MM.1S (cell line): ENCODE data around the gene ICA1L.

Experiments
- DNase-seq: peaks from one replicate; pipeline ENCODE4 v3.0.0-alpha.2; 2015
- H2AFZ ChIP-seq: fragments of 300-600 bp; sonication (generic); 2 replicates; pipeline ENCODE4 v1.6.0; 2016; ENCODE audit warnings: antibody characterized with exemption, low read length
- H3F3A ChIP-seq: fragments of 300-600 bp; sonication (generic); 2 replicates; pipeline ENCODE4 v1.6.1; 2016; ENCODE audit warnings: mild to moderate bottlenecking, antibody characterized with exemption, low read length, moderate library complexity, mixed read lengths; ENCODE audit not compliant: insufficient read depth
- H3K27ac ChIP-seq: fragments of 300-600 bp; sonication (generic); 2 replicates; pipeline ENCODE4 v1.5.1; 2016; ENCODE audit warnings: mild to moderate bottlenecking, low read length
- H3K27me3 ChIP-seq: fragments of 300-600 bp; sonication (generic); replicated peaks from 2 replicates; pipeline ENCODE4 v1.6.0; 2016; ENCODE audit warnings: low read length; ENCODE audit not compliant: insufficient read depth
- H3K36me3 ChIP-seq: fragments of 300-600 bp; sonication (generic); replicated peaks from 2 replicates; pipeline ENCODE4 v1.6.1; 2016; ENCODE audit warnings: mild to moderate bottlenecking, low read length, mixed read lengths; ENCODE audit not compliant: insufficient read depth
- H3K4me1 ChIP-seq: fragments of 300-600 bp; sonication (generic); 2 replicates; pipeline ENCODE4 v1.6.1; 2016; ENCODE audit warnings: low read length, mixed read lengths
- H3K4me2 ChIP-seq: fragments of 300-600 bp; sonication (generic); 2 replicates; pipeline ENCODE4 v1.6.0; 2016; ENCODE audit warnings: low read depth, low read length
- H3K4me3 ChIP-seq: fragments of 300-600 bp; sonication (generic); 2 replicates; pipeline ENCODE4 v1.5.1; 2016; ENCODE audit warnings: low read length, mixed read lengths
- H3K79me2 ChIP-seq: fragments of 300-600 bp; sonication (generic); 2 replicates; pipeline ENCODE4 v1.6.1; 2016; ENCODE audit warnings: mixed run types, low read length, mixed read lengths
- H3K9ac ChIP-seq: fragments of 300-600 bp; sonication (generic); 2 replicates; pipeline ENCODE4 v1.6.1; 2016; ENCODE audit warnings: low read length, mixed read lengths
- H3K9me2 ChIP-seq: fragments of 300-600 bp; sonication (generic); replicated peaks from 2 replicates; pipeline ENCODE4 v1.6.1; 2016; ENCODE audit warnings: mild to moderate bottlenecking, low read length, mixed read lengths; ENCODE audit not compliant: insufficient read depth
- H3K9me3 ChIP-seq: fragments of 300-600 bp; sonication (generic); replicated peaks from 2 replicates; pipeline ENCODE4 v1.6.1; 2016; ENCODE audit warnings: mild to moderate bottlenecking, low read length, mixed read lengths; ENCODE audit not compliant: insufficient read depth
- H4K20me1 ChIP-seq: fragments of 300-600 bp; sonication (generic); 2 replicates; pipeline ENCODE4 v1.6.1; 2016; ENCODE audit warnings: mild to moderate bottlenecking, low read length, moderate library complexity, mixed read lengths; ENCODE audit not compliant: insufficient read depth
- EZH2 ChIP-seq: fragments of 300-600 bp; sonication (generic); optimal IDR thresholded peaks from 2 replicates; pipeline ENCODE3; 2017; ENCODE audit warnings: low read depth, mild to moderate bottlenecking, antibody characterized with exemption, low read length, mixed read lengths
- EZH2phosphoT487 ChIP-seq: fragments of 300-600 bp; sonication (generic); IDR thresholded peaks from 2 replicates; pipeline ENCODE4 v1.6.1; 2018; ENCODE audit warnings: antibody characterized with exemption, low read length
- TF ChIP-seq, protein P1 (sequence below): fragments of 300-600 bp; sonication (generic); IDR thresholded peaks from 2 replicates; pipeline ENCODE4 v1.5.1; 2016; ENCODE audit warnings: antibody characterized with exemption, low read length, mixed read lengths

ICA1L gene

DNA sequence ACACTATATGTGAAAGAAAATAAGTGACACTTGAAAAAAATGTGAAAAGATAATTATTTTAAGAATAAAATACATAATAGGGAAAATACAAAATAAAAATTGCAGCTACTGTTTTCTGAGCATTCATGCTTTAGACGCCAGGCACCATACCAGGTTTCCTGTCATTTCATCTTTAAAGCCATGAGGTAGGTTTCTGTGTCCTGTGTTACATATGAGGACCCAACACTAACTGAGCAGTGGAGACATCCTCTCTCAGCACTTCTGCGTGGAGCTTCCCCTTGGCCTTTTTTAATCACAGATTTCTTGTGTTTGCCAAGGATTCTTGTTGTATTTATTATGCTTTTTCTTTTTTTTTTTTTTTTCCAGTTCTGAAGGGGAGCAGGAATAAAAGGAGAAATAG, 119.5 kb downstream of the ICA1L start:
- DNase-seq: no peak
- H3K4me2 ChIP-seq: no peak overlapping the region
- no peaks in the 10 kb centered on the region for H3K79me2 ChIP-seq
- H3K9me2 ChIP-seq: no peaks in the 10 kb centered on the region
- peaks cover 5% of the 10 kb centered on the region; the same call in 1 of the 2 replicates for H3K4me1 ChIP-seq
- no peaks in the 10 kb centered on the region for H3K27me3 ChIP-seq
- H3F3A ChIP-seq: no peaks in the 10 kb centered on the region
- no peaks in the 10 kb centered on the region for H4K20me1 ChIP-seq
- no peaks in the 10 kb centered on the region for H3K9me3 ChIP-seq
- no peak overlapping the region for H3K27ac ChIP-seq
- no peak overlapping the region for H3K4me3 ChIP-seq
- no peak overlapping the region for H3K9ac ChIP-seq
- H2AFZ ChIP-seq: no peak overlapping the region
- no peaks in the 10 kb centered on the region for H3K36me3 ChIP-seq
- no peak for TF ChIP-seq EZH2phosphoT487
- TF ChIP-seq, protein P1, sequence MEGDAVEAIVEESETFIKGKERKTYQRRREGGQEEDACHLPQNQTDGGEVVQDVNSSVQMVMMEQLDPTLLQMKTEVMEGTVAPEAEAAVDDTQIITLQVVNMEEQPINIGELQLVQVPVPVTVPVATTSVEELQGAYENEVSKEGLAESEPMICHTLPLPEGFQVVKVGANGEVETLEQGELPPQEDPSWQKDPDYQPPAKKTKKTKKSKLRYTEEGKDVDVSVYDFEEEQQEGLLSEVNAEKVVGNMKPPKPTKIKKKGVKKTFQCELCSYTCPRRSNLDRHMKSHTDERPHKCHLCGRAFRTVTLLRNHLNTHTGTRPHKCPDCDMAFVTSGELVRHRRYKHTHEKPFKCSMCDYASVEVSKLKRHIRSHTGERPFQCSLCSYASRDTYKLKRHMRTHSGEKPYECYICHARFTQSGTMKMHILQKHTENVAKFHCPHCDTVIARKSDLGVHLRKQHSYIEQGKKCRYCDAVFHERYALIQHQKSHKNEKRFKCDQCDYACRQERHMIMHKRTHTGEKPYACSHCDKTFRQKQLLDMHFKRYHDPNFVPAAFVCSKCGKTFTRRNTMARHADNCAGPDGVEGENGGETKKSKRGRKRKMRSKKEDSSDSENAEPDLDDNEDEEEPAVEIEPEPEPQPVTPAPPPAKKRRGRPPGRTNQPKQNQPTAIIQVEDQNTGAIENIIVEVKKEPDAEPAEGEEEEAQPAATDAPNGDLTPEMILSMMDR: no peak
- no peak for TF ChIP-seq EZH2

DNA sequence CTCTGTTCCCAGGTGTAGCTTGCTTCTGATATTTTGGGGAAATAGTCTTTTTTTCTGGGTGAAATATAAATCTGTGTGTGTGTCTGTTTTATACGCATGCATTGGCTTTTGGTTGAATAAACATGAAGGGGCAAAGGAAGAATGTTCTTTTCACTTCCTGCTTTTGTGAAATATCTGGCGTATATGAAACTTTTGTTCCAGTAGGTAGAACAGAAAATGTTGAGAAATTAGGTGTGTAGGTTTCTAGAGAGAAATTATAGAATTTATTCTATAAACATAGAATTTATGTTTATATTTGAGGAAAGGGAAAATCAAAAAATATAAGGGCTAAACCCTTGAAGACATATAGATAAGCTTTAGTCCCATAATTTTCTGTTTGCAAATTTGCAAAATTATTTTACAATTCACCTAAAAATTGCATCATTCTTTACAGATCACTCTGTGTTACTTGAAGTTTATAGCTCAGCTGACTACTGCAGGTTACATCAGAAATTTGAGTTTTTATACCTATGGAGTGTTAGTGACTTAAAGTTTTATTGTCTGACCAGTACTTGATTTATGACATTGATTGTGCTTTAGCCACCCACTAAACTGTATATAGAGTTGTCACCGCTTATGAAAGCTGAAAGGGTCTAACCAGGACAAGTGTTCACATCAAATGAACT, 120.7 kb downstream of the ICA1L start:
- H3K27me3 ChIP-seq: no peaks in the 10 kb centered on the region
- no peaks in the 10 kb centered on the region for H3K9me2 ChIP-seq
- DNase-seq: no peak
- no peaks in the 10 kb centered on the region for H3F3A ChIP-seq
- no peaks in the 10 kb centered on the region for H4K20me1 ChIP-seq
- no peaks in the 10 kb centered on the region for H3K9me3 ChIP-seq
- no peak overlapping the region for H2AFZ ChIP-seq
- H3K4me2 ChIP-seq: no peak overlapping the region
- no peaks in the 10 kb centered on the region for H3K79me2 ChIP-seq
- TF ChIP-seq EZH2phosphoT487: no peak
- TF ChIP-seq, protein P1: no peak
- TF ChIP-seq EZH2: no peak
- no peak overlapping the region for H3K27ac ChIP-seq
- H3K4me3 ChIP-seq: no peak overlapping the region
- H3K9ac ChIP-seq: no peak overlapping the region
- H3K4me1 ChIP-seq: peaks cover 5% of the 10 kb centered on the region; the same call in 1 of the 2 replicates
- H3K36me3 ChIP-seq: no peaks in the 10 kb centered on the region

DNA sequence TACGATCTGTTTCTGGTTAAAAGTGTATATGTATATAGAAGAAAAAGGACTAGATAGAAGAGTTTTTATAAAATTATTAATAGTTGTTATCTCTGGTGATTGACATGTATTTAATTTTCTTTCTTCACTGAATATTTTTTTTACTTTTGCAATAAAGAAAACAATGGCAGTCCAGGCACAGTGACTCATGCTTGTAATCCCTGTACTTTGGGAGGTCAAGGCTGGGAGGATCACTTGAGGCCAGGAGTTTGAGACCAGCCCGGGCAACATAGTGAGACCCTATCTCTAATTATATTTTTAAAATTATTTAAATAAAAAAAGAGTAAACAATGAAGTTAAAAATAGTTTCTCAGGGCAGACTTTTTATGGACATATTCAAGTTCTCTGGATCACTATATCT, 122.1 kb downstream of the ICA1L start:
- Histone ChIP-seq H3K27ac (no peak overlapping the region), H2AFZ (no peak overlapping the region), H3K36me3 (no peaks in the 10 kb centered on the region), H3K4me3 (no peak overlapping the region), H3F3A (no peaks in the 10 kb centered on the region), H3K4me1 (peaks cover 5% of the 10 kb centered on the region; the same call in 1 of the 2 replicates), H3K4me2 (no peak overlapping the region), H3K9me3 (no peaks in the 10 kb centered on the region), H3K9ac (no peak overlapping the region), H4K20me1 (no peaks in the 10 kb centered on the region), H3K79me2 (no peaks in the 10 kb centered on the region), H3K9me2 (no peaks in the 10 kb centered on the region), H3K27me3 (no peaks in the 10 kb centered on the region)
- DNase-seq: no peak
- TF ChIP-seq EZH2phosphoT487: no peak
- TF ChIP-seq, protein P1: no peak
- no peak for TF ChIP-seq EZH2
